H9 (cell line): ENCODE results near the gene METAP2. TPM values are rescaled to one million over a fixed set of nuclear protein-coding genes. Genes with fewer than 3 reads are reported as not detected.

Experiments
- DNase-seq: peaks from one replicate; pipeline ENCODE4 v3.0.0-alpha.2; 2017
- H2AFZ ChIP-seq: one replicate; pipeline ENCODE4 v1.6.1; 2013; ENCODE audit warnings: mild to moderate bottlenecking, low read length, control low read depth, moderate library complexity
- H2AK5ac ChIP-seq: 2 replicates; pipeline ENCODE4 v1.6.1; 2013; ENCODE audit warnings: low read length, control low read depth, mixed read lengths; ENCODE audit not compliant: insufficient read length
- H2BK120ac ChIP-seq: one replicate; pipeline ENCODE4 v1.6.1; 2013; ENCODE audit warnings: low read depth, mild to moderate bottlenecking, low read length, control low read depth, inconsistent platforms; ENCODE audit not compliant: poor library complexity, severe bottlenecking
- H2BK12ac ChIP-seq: 2 replicates; pipeline ENCODE4 v1.6.1; 2013; ENCODE audit warnings: low read length, control low read depth, mixed read lengths, low read depth; ENCODE audit not compliant: insufficient read length
- H2BK15ac ChIP-seq: 2 replicates; pipeline ENCODE4 v1.6.1; 2013; ENCODE audit warnings: low read depth, low read length, control low read depth
- H2BK20ac ChIP-seq: one replicate; pipeline ENCODE4 v1.6.1; 2013; ENCODE audit warnings: low read depth, mild to moderate bottlenecking, low read length, control low read depth, inconsistent platforms; ENCODE audit not compliant: poor library complexity, severe bottlenecking
- H2BK5ac ChIP-seq: 2 replicates; pipeline ENCODE4 v1.6.1; 2013; ENCODE audit warnings: low read length, control low read depth, mixed read lengths; ENCODE audit not compliant: insufficient read length
- H3K14ac ChIP-seq: 2 replicates; pipeline ENCODE4 v1.6.1; 2013; ENCODE audit warnings: low read length, control low read depth; ENCODE audit not compliant: insufficient read depth
- H3K18ac ChIP-seq: 2 replicates; pipeline ENCODE4 v1.6.1; 2013; ENCODE audit warnings: low read depth, mild to moderate bottlenecking, mixed read lengths, low read length, control low read depth; ENCODE audit not compliant: insufficient read length
- H3K23ac ChIP-seq: 2 replicates; pipeline ENCODE4 v1.6.1; 2013; ENCODE audit warnings: low read length, control low read depth, mixed read lengths, low read depth; ENCODE audit not compliant: insufficient read length
- H3K23me2 ChIP-seq: 2 replicates; pipeline ENCODE4 v1.6.1; 2013; ENCODE audit warnings: low read depth, mild to moderate bottlenecking, mixed read lengths, low read length, control low read depth; ENCODE audit not compliant: insufficient read length, poor library complexity, severe bottlenecking
- H3K27ac ChIP-seq: 2 replicates; pipeline ENCODE4 v1.5.1; 2013; ENCODE audit warnings: low read length, control low read depth, mixed read lengths, low read depth; ENCODE audit not compliant: insufficient read length
- H3K27me3 ChIP-seq: 2 replicates; pipeline ENCODE4 v1.6.1; 2013; ENCODE audit warnings: low read length, control low read depth, inconsistent platforms; ENCODE audit not compliant: insufficient read depth
- H3K4ac ChIP-seq: 2 replicates; pipeline ENCODE4 v1.6.1; 2013; ENCODE audit warnings: low read depth, mild to moderate bottlenecking, control low read depth, inconsistent platforms, low read length, moderate library complexity
- H3K4me1 ChIP-seq: 2 replicates; pipeline ENCODE4 v1.6.1; 2013; ENCODE audit warnings: low read length, control low read depth, inconsistent platforms; ENCODE audit not compliant: insufficient read depth
- H3K4me2 ChIP-seq: 2 replicates; pipeline ENCODE4 v1.6.1; 2013; ENCODE audit warnings: low read length, control low read depth, mixed read lengths; ENCODE audit not compliant: insufficient read length, insufficient read depth
- H3K56ac ChIP-seq: 2 replicates; pipeline ENCODE4 v1.6.1; 2013; ENCODE audit warnings: low read depth, mild to moderate bottlenecking, mixed read lengths, low read length, control low read depth; ENCODE audit not compliant: insufficient read length
- H3K79me1 ChIP-seq: 2 replicates; pipeline ENCODE4 v1.6.1; 2013; ENCODE audit warnings: low read depth, mild to moderate bottlenecking, moderate library complexity, low read length, control low read depth, inconsistent platforms; ENCODE audit not compliant: insufficient read depth, poor library complexity, severe bottlenecking
- H3K79me2 ChIP-seq: 2 replicates; pipeline ENCODE4 v1.6.1; 2013; ENCODE audit warnings: low read length, control low read depth, inconsistent platforms; ENCODE audit not compliant: insufficient read depth
- H3K9ac ChIP-seq: 2 replicates; pipeline ENCODE4 v1.6.1; 2013; ENCODE audit warnings: low read length, control low read depth, mixed read lengths; ENCODE audit not compliant: insufficient read length; ENCODE audit errors: extremely low read depth
- H3K9me3 ChIP-seq: one replicate; pipeline ENCODE4 v1.6.1; 2013; ENCODE audit warnings: low read depth, low read length, inconsistent platforms; ENCODE audit not compliant: control insufficient read depth
- H3T11ph ChIP-seq: one replicate; pipeline ENCODE4 v1.6.1; 2013; ENCODE audit warnings: mild to moderate bottlenecking, low read length, control low read depth, inconsistent platforms
- H4K20me1 ChIP-seq: one replicate; pipeline ENCODE4 v1.6.1; 2013; ENCODE audit not compliant: control insufficient read depth, insufficient read length, insufficient read depth
- H4K5ac ChIP-seq: 2 replicates; pipeline ENCODE4 v1.6.1; 2013; ENCODE audit warnings: low read depth, mild to moderate bottlenecking, mixed read lengths, low read length, control low read depth; ENCODE audit not compliant: insufficient read length
- H4K8ac ChIP-seq: replicated peaks from 2 replicates; pipeline ENCODE4 v1.6.1; 2013; ENCODE audit warnings: low read length, control low read depth, mixed read lengths, low read depth; ENCODE audit not compliant: insufficient read length
- H4K91ac ChIP-seq: 2 replicates; pipeline ENCODE4 v1.6.1; 2013; ENCODE audit warnings: low read depth, mild to moderate bottlenecking, moderate library complexity, mixed read lengths, low read length, control low read depth; ENCODE audit not compliant: insufficient read length
- H3K27ac Mint-ChIP-seq, 3 experiments: 2 replicates in 2 of 3; 3 replicates in 1 of 3; pipeline ENCODE4 v1.8.0; 2020 to 2021; ENCODE audit warnings: mixed read lengths in 3 of 3, mild to moderate bottlenecking in 1 of 3, moderate library complexity in 1 of 3
- H3K27me3 Mint-ChIP-seq: 2 replicates; pipeline ENCODE4 v1.8.0; 2021; ENCODE audit warnings: low read depth, mild to moderate bottlenecking, moderate library complexity, mixed read lengths
- H3K36me3 Mint-ChIP-seq, 3 experiments: 2 replicates in 2 of 3; 3 replicates in 1 of 3; pipeline ENCODE4 v1.8.0; 2020 to 2021; ENCODE audit warnings: low read depth in 3 of 3, mixed read lengths in 3 of 3; ENCODE audit not compliant: insufficient read depth in 1 of 3
- H3K4me1 Mint-ChIP-seq, 2 experiments: 2 replicates each; pipeline ENCODE4 v1.8.0; 2020; ENCODE audit warnings: mixed read lengths in 2 of 2
- H3K4me3 Mint-ChIP-seq, 2 experiments: 2 replicates in 1 of 2; 3 replicates in 1 of 2; pipeline ENCODE4 v1.8.0; 2020 to 2021; ENCODE audit warnings: mild to moderate bottlenecking in 2 of 2, mixed read lengths in 2 of 2, moderate library complexity in 1 of 2
- H3K9me3 Mint-ChIP-seq, 2 experiments: 2 replicates in 1 of 2; 3 replicates in 1 of 2; pipeline ENCODE4 v1.8.0; 2020; ENCODE audit warnings: mild to moderate bottlenecking in 2 of 2, mixed read lengths in 2 of 2, moderate library complexity in 1 of 2
- WGBS: extraction: QIAGEN DNeasy Blood & Tissue Kit; methylation state at CpG from one replicate; pipeline ENCODE4 v1.1.7; 2013; ENCODE audit warnings: missing lambda C conversion rate, low lambda C conversion rate, mixed read lengths; ENCODE audit not compliant: insufficient read length; ENCODE audit errors: extremely low coverage; 5-methylcytosine and 5-hydroxymethylcytosine counted together
- total RNA-seq: library from RNA; stranded (reverse); gene quantifications from 2 replicates; pipeline ENCODE4 v1.2.1, GENCODE V29; 2021
- TF ChIP-seq, protein P1 (sequence below): fragments of 200-600 bp; sonication (generic); conservative IDR thresholded peaks from 3 replicates; pipeline ENCODE4 v1.8.0; 2021; ENCODE audit warnings: antibody characterized with exemption, mild to moderate bottlenecking

Gene METAP2
- total RNA-seq, 1 experiment from 2014 or later = 140 TPM

- H4K20me1 ChIP-seq = no peaks in the 10 kb centered on the region
- no peak overlapping the region for H2BK20ac ChIP-seq
- H3K4me1 Mint-ChIP-seq = no peaks in the 10 kb centered on the region
- H3K27ac Mint-ChIP-seq = 0 out of 7 replicates have a peak overlapping the region, but pooled peaks of 1 of the 3 experiments have one; percentile 39
- 0 out of 2 replicates have a peak, but pooled peaks cover 2% of the 10 kb centered on the region for H3K79me2 ChIP-seq
- no peaks in the 10 kb centered on the region for H3K23me2 ChIP-seq
- TF ChIP-seq, protein P1, sequence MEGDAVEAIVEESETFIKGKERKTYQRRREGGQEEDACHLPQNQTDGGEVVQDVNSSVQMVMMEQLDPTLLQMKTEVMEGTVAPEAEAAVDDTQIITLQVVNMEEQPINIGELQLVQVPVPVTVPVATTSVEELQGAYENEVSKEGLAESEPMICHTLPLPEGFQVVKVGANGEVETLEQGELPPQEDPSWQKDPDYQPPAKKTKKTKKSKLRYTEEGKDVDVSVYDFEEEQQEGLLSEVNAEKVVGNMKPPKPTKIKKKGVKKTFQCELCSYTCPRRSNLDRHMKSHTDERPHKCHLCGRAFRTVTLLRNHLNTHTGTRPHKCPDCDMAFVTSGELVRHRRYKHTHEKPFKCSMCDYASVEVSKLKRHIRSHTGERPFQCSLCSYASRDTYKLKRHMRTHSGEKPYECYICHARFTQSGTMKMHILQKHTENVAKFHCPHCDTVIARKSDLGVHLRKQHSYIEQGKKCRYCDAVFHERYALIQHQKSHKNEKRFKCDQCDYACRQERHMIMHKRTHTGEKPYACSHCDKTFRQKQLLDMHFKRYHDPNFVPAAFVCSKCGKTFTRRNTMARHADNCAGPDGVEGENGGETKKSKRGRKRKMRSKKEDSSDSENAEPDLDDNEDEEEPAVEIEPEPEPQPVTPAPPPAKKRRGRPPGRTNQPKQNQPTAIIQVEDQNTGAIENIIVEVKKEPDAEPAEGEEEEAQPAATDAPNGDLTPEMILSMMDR = no peak
- H3K27ac ChIP-seq = no peak overlapping the region
- H3K4me1 ChIP-seq = no peaks in the 10 kb centered on the region
- no peak overlapping the region for H3K9ac ChIP-seq
- no peaks in the 10 kb centered on the region for H3K9me3 ChIP-seq
- WGBS = no CpG with 5 or more reads among the region's 5 CpGs
- H3K56ac ChIP-seq = no peak overlapping the region
- no peak overlapping the region for H2BK12ac ChIP-seq
- no peak overlapping the region for H3K18ac ChIP-seq
- H3T11ph ChIP-seq = no peak overlapping the region
- H3K79me1 ChIP-seq = no peaks in the 10 kb centered on the region
- H3K4me3 Mint-ChIP-seq = no peak overlapping the region
- H2AK5ac ChIP-seq = no peak overlapping the region
- H3K9me3 Mint-ChIP-seq = no peaks in the 10 kb centered on the region
- no peak overlapping the region for H3K23ac ChIP-seq
- no peak overlapping the region for H2BK5ac ChIP-seq
- no peak overlapping the region for H3K4me2 ChIP-seq
- H4K91ac ChIP-seq = no peak overlapping the region
- no peak overlapping the region for H2BK15ac ChIP-seq
- no peaks in the 10 kb centered on the region for H3K27me3 ChIP-seq
- H2BK120ac ChIP-seq = no peak overlapping the region
- no peak overlapping the region for H4K5ac ChIP-seq
- no peak for DNase-seq
- no peak overlapping the region for H2AFZ ChIP-seq
- no peaks in the 10 kb centered on the region for H3K27me3 Mint-ChIP-seq
- H3K14ac ChIP-seq = no peak overlapping the region
- H3K36me3 Mint-ChIP-seq = peaks cover 56 to 79% (median 78%) of the 10 kb centered on the region in 3 experiments; a peak in 6 of 7 replicates
- no peak overlapping the region for H3K4ac ChIP-seq
- no peak overlapping the region for H4K8ac ChIP-seq
Measured at GRCh38 chr12:95498968-95499367, 25.0 kb downstream of the METAP2 start.
